Mesothelial cell of epicardium (in vitro differentiated cells): Measurements from ENCODE around the gene NUP160. TPM values are rescaled to one million over a fixed set of nuclear protein-coding genes. Genes with fewer than 3 reads are reported as not detected.
"Not testable (repeated sequence)": the region's sequence is repeated elsewhere in the genome, so short reads cannot be mapped to it uniquely, and the experiment has no call there.

Experiments
- DNase-seq, 2 experiments: peaks; one replicate each; pipeline ENCODE4 v3.0.0; 2021; ENCODE audit warnings: low spot score in 2 of 2; ENCODE audit not compliant: unreplicated experiment in 2 of 2
- H3K27ac Mint-ChIP-seq: 2 replicates; pipeline ENCODE4 v1.8.0; 2021; ENCODE audit warnings: mixed read lengths
- H3K27me3 Mint-ChIP-seq: 2 replicates; pipeline ENCODE4 v1.8.0; 2021; ENCODE audit warnings: low read depth, mixed read lengths
- H3K36me3 Mint-ChIP-seq: 2 replicates; pipeline ENCODE4 v1.8.0; 2021; ENCODE audit warnings: mixed read lengths
- H3K4me1 Mint-ChIP-seq: 2 replicates; pipeline ENCODE4 v1.8.0; 2021; ENCODE audit warnings: mixed read lengths
- H3K4me3 Mint-ChIP-seq: 2 replicates; pipeline ENCODE4 v1.8.0; 2021; ENCODE audit warnings: mild to moderate bottlenecking, moderate library complexity, mixed read lengths
- H3K9me3 Mint-ChIP-seq: 2 replicates; pipeline ENCODE4 v1.8.0; 2021; ENCODE audit warnings: mixed read lengths
- total RNA-seq: library from RNA; stranded (reverse); gene quantifications from 3 replicates; pipeline ENCODE4 v1.2.1, GENCODE V29; 2021
- TF ChIP-seq, protein P1 (sequence below): fragments of 200-600 bp; sonication (generic); IDR thresholded peaks from one replicate; pipeline ENCODE4 v1.5.0; 2021; ENCODE audit warnings: antibody characterized with exemption; ENCODE audit not compliant: unreplicated experiment

NUP160 gene
- total RNA-seq, 1 donor from 2014 or later: 64.2 TPM

DNA sequence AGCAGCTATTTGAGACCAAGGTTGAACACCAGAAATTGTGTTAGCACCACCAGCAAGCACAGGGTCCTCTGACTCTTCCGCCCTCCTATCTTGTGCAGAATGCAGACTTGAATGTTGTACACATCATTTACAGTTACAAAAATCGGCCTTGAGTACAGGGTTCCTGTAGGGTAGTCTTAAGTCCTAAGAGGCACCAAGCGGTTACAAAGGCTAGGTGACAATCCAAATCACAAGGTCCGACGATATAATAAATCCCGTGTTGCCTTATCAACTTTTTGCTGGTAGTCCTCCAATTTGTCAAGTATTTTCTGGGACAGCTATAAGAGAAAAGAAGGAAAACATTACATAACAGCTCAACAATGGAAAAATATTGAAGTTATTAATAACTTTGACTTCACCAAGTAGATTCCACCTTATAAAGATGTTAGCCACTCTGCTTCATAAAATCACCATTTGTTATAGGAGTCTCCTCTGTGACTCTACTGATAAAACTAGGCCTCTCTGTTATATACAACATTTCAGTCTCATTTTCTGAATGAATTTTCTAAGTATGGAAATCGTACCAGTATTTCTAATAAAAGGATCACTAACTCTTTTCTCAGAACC lies 69.2 kb downstream of the NUP160 start:
- Mint-ChIP-seq H3K4me3 (no peak overlapping the region), H3K27me3 (no peaks in the 10 kb centered on the region), H3K4me1 (peaks cover 3% of the 10 kb centered on the region), H3K27ac (no peak overlapping the region), H3K9me3 (no peaks in the 10 kb centered on the region), H3K36me3 (peaks cover 30% of the 10 kb centered on the region)
- DNase-seq: no peak
- TF ChIP-seq, protein P1, sequence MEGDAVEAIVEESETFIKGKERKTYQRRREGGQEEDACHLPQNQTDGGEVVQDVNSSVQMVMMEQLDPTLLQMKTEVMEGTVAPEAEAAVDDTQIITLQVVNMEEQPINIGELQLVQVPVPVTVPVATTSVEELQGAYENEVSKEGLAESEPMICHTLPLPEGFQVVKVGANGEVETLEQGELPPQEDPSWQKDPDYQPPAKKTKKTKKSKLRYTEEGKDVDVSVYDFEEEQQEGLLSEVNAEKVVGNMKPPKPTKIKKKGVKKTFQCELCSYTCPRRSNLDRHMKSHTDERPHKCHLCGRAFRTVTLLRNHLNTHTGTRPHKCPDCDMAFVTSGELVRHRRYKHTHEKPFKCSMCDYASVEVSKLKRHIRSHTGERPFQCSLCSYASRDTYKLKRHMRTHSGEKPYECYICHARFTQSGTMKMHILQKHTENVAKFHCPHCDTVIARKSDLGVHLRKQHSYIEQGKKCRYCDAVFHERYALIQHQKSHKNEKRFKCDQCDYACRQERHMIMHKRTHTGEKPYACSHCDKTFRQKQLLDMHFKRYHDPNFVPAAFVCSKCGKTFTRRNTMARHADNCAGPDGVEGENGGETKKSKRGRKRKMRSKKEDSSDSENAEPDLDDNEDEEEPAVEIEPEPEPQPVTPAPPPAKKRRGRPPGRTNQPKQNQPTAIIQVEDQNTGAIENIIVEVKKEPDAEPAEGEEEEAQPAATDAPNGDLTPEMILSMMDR: no peak

DNA sequence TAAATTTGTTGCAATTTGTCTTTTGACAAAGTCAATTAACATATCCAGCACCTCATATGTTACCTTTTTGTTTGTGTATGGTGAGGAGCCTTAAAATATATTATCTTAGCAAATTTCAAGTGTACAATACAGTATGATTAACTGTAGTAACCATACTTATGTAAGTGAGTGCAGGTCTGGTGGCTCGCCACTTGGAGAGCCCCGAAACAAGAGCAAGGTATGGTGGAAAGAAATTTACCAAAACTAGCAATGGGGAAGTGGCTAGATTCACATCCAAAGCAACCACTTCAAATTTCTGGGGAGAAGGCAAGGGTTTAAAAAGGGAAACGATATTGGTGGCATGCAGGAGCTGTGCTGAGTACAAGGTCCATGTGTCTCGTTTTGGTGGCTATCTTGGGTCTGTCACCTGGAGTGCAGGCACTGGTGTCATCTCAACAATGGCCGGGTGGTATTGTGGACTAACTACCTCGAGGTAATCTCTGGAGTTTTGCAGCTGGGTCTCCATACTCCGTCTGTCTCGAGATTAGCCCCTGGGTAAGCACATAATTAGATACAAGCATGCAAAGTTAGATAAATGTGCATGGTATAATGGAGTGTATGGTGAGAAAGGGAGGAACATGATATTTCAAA lies 72.8 kb downstream of the NUP160 start:
- H3K27me3 Mint-ChIP-seq: no peaks in the 10 kb centered on the region
- TF ChIP-seq, protein P1: no peak
- H3K9me3 Mint-ChIP-seq: no peaks in the 10 kb centered on the region
- H3K4me1 Mint-ChIP-seq: peaks cover 3% of the 10 kb centered on the region
- peak overlapping the region; percentile 18 for H3K27ac Mint-ChIP-seq
- H3K36me3 Mint-ChIP-seq: peaks cover 24% of the 10 kb centered on the region
- no peak overlapping the region for H3K4me3 Mint-ChIP-seq
- no peak for DNase-seq

DNA sequence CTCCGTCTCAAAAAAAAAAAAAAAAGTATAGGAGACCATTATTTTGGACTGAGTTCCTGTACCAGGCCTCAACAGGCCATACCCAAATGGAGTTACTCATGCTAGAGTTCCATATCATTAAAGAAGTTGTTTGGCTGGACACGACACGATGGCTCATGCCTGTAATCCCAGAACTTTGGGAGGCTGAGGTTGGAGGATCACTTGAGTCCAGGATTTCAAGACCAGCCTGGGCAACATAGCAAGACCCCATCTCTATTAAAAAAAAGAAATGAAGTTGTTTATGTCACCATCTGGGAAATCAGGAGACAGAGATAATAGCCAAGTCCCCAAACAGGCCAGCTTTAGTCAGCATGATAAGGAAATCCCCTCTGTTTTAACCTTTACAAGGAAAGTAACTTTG lies 74.3 kb downstream of the NUP160 start:
- TF ChIP-seq, protein P1: no peak
- Mint-ChIP-seq H3K27me3 (no peaks in the 10 kb centered on the region), H3K4me1 (peaks cover 3% of the 10 kb centered on the region), H3K4me3 (no peak overlapping the region), H3K27ac (no peak overlapping the region), H3K36me3 (peaks cover 15% of the 10 kb centered on the region), H3K9me3 (no peaks in the 10 kb centered on the region)
- DNase-seq: no peak

DNA sequence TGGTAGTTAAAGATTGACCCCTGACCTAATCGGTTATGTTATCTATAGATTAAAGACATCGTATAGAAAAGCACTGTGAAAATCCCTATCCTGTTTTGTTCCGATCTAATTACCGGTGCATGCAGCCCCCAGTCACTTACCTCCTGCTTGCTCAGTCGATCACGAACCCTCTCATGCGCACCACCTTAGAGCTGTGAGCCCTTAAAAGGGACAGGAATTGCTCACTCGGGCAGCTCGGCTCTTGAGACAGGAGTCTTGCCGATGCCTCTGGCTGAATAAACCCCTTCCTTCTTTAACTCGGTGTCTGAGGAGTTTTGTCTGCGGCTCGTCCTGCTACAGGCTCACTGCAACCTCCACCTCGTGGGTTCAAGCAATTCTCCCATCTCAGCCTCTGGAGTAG lies 78.6 kb downstream of the NUP160 start:
- not testable (repeated sequence) for H3K9me3 Mint-ChIP-seq, H3K4me3 Mint-ChIP-seq, H3K36me3 Mint-ChIP-seq, H3K27me3 Mint-ChIP-seq, DNase-seq
- Mint-ChIP-seq H3K4me1 (peaks cover 24% of the 10 kb centered on the region), H3K27ac (peak overlapping the region; percentile 91)

DNA sequence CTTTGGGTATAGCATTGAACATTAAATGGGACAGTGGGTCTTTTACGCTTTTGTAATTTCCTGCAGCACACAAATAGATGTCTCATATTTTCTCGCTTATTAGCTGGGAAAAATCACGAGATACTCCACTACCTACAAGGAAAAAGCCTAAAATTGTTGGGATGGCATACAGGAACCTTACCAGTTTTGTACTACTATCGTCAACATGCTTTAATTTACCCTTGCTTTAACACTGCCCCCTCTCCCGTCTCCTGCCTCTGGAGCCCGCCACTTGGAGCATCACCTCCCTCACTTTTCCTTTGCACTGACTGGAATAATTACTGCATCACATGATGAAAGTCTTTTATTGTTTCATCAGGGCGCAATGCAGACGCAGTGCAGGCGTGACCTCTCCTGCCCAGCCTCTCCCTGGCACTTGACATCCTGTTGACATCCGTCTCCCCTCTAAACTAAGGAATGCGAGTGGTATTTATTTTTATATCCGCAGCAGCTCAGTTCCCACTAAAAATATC lies 80.0 kb downstream of the NUP160 start:
- no peak for DNase-seq
- peaks cover 1% of the 10 kb centered on the region for H3K36me3 Mint-ChIP-seq
- no peaks in the 10 kb centered on the region for H3K27me3 Mint-ChIP-seq
- peak overlapping the region; percentile 94 for H3K4me3 Mint-ChIP-seq
- peak overlapping the region; percentile 100 for H3K27ac Mint-ChIP-seq
- TF ChIP-seq, protein P1: no peak
- H3K4me1 Mint-ChIP-seq: peaks cover 26% of the 10 kb centered on the region
- no peaks in the 10 kb centered on the region for H3K9me3 Mint-ChIP-seq

DNA sequence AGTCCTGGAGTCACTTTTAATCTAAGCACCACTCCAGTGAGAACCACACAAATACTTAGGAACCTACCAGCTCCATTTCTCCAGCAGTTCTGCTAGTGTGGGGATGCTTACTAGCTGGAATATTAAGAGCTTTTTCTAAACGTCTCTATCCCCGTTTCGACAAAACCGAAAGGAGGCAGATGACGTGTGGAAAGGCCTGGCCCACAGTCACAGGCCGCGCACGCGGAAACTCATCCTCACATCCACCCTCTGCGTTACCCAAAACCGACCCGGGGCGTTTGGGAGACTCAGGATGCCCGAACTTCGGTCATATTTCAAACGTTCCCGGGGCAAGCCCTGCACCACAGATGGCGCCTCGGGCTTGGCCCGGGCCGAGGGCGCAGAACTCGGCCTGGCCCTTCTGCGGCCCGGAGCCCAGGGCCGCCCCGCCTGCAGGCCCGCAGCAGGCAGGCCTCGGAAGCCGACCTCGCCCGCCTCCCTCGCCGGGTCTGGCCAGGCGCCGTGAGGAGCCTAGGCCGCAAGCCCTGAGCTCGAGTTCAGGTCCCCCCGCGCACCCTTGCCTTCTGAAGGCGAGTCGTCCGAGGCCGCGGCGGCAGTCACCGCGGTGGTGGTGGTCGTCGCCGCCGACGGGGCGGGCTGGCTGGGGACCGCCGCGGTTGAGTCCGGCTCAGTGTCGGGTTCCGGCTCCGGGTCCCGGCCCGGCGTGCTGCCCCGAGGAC lies 81.5 kb downstream of the NUP160 start:
- peak; percentile 32 to 57 for DNase-seq
- Mint-ChIP-seq H3K9me3 (no peaks in the 10 kb centered on the region), H3K36me3 (peaks cover 1% of the 10 kb centered on the region), H3K4me1 (peaks cover 26% of the 10 kb centered on the region), H3K27ac (peak overlapping the region; percentile 99), H3K27me3 (no peaks in the 10 kb centered on the region), H3K4me3 (peak overlapping the region; percentile 94)
- TF ChIP-seq, protein P1: no peak
